HG02763 (cell line): ENCODE measurements around the gene INCENP.

Source experiments
- ATAC-seq: cut with Tn5 transposase; IDR thresholded peaks from one replicate; pipeline ENCODE4 v1.9.1; 2021; ENCODE audit warnings: mild to moderate bottlenecking, moderate library complexity; ENCODE audit not compliant: unreplicated experiment

The INCENP gene

GRCh38 chr11:62140304-62141110 lies 16.7 kb downstream of the INCENP start:
- ATAC-seq, result no peak

GRCh38 chr11:62141111-62142042 lies 17.6 kb downstream of the INCENP start:
- no peak for ATAC-seq

- ATAC-seq, result no peak
Observed at GRCh38 chr11:62142043-62142375, 18.2 kb downstream of the INCENP start.

- no peak for ATAC-seq
Observed at GRCh38 chr11:62142921-62143320, 19.1 kb downstream of the INCENP start.

GRCh38 chr11:62143727-62144126 lies 19.9 kb downstream of the INCENP start:
- no peak for ATAC-seq

- no peak for ATAC-seq
Observed at GRCh38 chr11:62144641-62145255, 20.9 kb downstream of the INCENP start.

- ATAC-seq, result no peak
Observed at GRCh38 chr11:62145261-62145871, 21.6 kb downstream of the INCENP start.

- ATAC-seq, result no peak
Observed at GRCh38 chr11:62146476-62147200, 22.8 kb downstream of the INCENP start.

- no peak for ATAC-seq
Observed at GRCh38 chr11:62147545-62147944, 23.7 kb downstream of the INCENP start.

- ATAC-seq, result no peak
Observed at GRCh38 chr11:62148271-62148980, 24.6 kb downstream of the INCENP start.

- ATAC-seq, result no peak
Observed at GRCh38 chr11:62149986-62150886, 26.4 kb downstream of the INCENP start.

GRCh38 chr11:62150887-62151736 lies 27.3 kb downstream of the INCENP start:
- no peak for ATAC-seq

GRCh38 chr11:62151737-62152102 lies 27.9 kb downstream of the INCENP start:
- ATAC-seq, result no peak

GRCh38 chr11:62152245-62153086 lies 28.7 kb downstream of the INCENP start:
- no peak for ATAC-seq

GRCh38 chr11:62153087-62153395 lies 29.2 kb downstream of the INCENP start:
- ATAC-seq, result no peak

GRCh38 chr11:62153617-62154016 lies 29.8 kb downstream of the INCENP start:
- no peak for ATAC-seq

GRCh38 chr11:62157603-62158002 lies 33.8 kb downstream of the INCENP start:
- ATAC-seq, result no peak
